HS-27A (cell line): ENCODE results near the gene PRPF19.

Source experiments
- DNase-seq: peaks from one replicate; pipeline ENCODE4 v3.0.0-alpha.2; 2012; ENCODE audit warnings: low read depth, missing footprints

PRPF19 gene

DNA sequence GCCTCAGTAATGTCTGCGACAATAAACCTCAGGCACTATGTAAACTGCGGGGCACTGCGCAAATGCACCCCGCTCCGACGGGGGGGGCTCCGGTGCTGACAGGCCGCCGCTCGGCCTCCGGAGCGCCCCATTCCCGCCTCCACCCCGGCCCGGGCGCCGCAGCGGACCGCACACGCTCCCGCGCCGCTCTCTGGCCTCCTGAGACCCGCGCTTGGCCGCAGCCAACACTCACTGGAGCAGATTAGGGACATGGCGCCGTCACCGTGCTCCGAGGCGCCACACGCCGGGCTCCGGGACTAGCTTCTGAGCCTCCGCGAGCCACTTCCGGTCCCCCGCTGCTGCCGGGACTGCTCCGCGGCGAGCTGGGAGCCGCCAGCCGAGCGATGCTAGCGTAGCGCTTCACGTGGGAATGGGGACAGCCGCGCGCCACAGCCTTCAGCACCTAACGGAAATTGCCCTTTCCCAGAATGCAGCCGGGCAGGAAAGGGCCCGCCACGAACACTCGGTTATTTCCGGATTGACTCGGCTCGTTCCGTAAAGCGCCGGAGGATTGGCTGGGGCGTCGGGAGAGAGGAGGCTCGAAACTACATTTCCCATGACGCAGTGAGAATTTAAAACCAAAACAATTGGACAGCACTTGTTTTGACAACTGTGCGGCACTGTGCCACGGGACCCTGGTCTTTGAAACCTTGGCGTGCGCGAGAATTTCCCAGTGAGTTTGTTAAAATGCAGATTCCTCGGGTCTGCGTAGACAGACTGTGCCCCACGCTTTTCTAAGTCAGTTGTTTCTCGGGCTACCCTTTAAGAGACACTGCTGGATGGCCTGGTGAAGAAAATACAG lies at the start of gene PRPF19:
Gene PRPF19, minus strand, starts transcription at position 454 of the 841 bp plus-strand sequence. Its CDS starts 203 bp downstream, at position 251.
- peak; percentile 91 for DNase-seq

DNA sequence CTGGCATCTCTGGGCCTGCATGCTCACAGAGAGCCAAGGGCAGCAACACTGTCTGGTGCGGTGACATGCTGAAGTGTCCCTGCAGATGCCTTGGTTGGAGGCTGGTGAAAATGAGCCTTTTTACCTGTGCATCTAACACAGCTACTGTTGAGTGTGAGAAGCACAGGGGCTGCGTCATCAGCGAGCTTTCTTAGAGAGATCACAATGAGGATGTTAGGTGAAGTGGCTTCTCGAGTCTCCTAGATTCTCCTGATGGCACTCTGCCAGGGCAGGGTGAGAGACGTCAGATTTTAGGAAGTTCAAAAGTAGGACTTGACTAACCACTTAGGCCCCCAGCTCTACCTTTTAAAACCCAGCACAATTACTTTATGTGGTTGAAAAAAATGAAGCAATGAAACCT lies 49.2 kb upstream of the PRPF19 start:
- DNase-seq, result no peak

DNA sequence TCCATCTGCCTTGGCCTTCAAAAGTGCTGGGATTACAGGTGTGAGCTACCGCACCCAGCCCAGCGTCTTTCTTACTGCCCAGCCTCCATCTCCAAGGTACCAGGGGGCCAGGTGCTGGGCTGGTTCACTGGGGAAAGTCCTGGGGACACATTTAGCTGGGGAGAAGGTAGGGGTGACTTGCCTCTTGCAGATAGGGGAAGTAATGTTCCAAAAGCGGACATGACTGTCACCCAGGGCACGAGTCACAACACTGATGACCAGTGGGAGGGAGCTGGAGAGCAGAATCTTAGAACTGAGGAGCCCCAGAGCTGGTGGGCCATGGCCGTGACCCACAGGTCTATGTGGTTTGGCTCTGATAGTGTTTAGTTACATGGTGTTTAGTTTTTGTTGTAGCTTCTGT lies 48.0 kb upstream of the PRPF19 start:
- DNase-seq, result no peak

DNA sequence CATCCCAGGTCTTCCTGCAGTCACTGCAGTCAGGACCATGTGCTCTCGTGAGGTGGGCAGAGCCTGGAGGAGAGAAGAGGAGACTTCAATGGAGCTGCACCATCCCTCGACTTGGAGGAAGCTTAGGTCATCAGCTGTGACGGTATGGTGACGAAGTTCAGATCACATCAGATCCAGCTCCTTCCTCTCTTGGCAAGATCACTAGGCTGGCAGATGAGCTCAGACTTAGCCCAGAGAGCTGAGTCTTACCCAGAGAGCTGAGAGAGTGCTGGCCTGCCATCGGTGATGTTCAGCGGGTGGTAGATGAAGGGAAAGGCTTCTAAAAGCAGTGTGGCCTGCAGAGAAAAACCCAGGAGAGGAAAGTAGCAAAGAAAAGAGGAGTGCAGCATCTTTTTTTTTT lies 47.4 kb upstream of the PRPF19 start:
- DNase-seq, result no peak

DNA sequence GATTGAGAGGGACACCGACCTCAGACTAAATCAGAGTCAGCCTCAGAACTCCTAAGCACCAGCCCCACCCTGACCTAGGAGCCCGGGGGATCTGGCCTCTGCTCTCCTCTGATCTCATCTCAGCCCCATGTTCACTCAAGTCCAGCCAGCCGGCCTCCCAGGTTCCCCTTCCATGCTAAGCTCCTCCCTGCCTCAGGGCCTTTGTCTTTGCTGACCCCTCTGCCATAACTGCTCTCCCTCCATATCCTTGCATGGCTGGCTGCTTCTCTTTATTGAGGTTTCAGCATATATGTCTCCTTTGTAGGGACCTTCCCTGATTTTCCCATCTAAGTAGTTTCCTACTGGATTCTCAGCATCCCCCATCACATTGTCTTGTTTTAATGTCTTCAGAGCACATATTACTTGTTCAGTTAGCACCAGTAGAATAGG lies 46.4 kb upstream of the PRPF19 start:
- DNase-seq, result no peak

DNA sequence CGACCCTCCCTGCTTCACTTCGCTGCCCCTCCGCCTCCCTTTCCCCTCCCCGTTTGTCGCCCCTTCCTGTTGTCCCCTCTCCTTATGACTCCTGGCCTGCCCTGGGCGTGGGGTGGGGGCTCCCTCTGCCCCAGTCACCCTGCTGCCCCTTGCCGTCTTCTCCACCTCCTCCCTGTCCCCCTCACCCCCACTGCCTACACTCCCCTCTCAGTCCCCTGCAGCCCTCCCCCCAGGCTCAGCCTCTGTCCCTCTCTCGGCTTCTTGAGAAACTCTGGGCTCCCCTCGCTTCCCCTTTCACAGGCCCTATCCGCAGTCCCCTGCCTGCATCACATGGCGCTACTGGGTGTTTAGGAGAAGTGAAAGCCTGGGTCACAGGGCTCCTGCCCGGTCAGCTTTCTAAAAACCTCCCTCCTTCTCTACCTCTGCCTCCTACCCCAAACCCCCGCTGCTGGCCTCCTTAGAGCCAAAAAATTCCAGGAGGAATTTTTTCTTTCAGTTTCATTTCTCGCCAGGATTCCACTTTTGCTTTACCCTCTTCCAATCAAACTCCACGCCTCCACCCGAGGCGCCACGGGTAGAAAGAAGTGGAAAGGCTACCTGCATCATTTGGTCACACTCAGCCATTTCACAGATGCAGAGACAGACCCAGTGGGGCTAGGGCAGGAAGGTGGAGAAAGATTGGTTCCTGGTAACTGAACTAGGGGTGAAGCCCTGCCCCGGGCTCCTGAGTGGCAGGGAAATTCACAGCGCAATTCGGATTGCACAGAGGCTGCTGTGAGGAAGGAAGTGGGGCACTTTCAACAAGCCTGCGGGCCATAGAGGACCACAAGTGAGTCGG lies 45.7 kb upstream of the PRPF19 start, which contains the start of gene SLC15A3:
Gene SLC15A3, minus strand, starts transcription at position 273 of the 838 bp plus-strand sequence. CDS start 625 bp downstream, outside the sequence.
- no peak for DNase-seq

DNA sequence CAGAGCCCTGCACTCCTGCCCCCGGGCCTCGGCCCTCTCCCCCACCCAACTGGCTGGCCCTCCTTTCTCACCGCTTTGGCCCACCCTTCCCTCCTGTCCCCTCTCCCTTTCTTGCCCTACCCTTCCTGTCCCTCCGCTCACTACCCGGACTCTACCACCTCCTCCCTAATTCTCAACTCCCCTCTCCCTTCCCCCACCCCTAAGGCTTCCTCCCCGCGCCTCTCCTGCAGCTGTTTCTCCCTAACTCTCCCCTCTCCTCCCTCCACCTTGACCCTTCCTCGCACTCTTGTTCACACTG lies 45.2 kb upstream of the PRPF19 start:
- no peak for DNase-seq

DNA sequence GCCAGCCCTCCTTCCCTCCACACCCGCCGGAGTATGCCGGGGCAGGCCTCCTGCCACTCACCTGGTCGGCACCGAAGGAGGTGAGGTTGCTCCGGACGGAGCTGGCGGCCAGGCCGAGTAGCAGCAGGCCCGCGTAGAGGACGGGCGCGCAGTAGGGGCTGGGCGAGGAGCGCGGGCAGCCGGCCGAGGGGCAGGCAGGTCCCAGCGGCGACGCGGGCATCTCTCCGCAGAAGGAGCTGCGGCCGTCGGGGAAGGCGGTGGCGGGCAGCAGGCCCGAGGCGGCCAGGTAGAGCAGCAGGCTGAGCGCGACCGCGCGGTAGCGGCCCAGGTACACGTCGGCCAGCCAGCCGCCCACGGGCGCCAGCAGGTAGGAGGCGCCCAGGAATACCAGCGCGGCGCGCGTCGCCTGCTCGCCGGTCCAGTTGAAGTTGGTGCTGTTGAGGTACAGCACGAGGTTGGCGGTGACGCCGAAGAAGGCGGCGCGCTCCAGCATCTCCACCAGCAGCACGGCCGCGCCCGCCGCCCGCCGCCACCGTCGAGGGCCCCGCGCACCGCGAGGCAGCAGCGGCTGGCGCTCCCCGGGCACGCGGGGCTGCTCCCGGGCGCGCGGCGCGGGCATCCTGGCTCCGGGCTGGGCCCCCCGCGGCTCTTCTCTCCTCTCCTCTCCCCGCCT lies 44.7 kb upstream of the PRPF19 start:
- DNase-seq, result no peak

DNA sequence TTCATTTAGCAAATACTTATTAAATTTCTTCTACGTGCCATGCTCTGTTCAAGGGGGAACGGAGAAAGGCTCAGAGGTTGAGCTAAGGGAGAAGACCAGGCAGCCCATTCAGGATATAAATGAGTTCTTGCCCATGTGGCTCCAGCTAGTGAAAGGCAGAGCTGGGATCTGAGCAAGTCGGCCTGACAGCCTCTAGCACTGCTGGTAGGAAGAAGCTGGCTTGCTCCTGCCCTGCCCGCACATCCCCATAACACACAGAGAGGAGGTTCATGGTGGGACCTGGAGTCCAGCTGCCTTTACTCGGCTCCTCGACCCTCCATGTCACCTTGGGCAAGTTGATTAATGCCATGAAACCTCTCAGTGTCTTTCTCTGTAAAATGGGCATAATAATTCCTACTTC lies 43.6 kb upstream of the PRPF19 start:
- DNase-seq, result no peak

DNA sequence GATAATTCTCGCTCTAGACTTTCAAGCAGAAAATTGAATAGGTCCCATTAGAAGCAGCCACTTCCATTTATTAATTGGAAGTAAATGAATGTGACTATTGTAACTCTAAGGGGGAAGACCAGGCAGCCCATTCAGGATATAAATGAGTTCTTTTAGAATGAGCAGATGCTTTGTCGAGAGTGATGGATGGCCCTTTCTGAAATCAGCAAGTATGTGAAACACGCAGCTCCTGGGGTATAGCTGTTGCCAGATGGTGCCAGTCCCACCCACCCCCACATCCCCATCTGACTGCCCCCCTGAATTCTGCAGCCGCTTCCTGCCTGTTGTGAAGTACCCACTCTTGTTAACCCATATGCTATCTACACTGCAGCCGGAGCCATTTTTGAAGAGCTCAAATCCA lies 41.9 kb upstream of the PRPF19 start:
- DNase-seq, result no peak

DNA sequence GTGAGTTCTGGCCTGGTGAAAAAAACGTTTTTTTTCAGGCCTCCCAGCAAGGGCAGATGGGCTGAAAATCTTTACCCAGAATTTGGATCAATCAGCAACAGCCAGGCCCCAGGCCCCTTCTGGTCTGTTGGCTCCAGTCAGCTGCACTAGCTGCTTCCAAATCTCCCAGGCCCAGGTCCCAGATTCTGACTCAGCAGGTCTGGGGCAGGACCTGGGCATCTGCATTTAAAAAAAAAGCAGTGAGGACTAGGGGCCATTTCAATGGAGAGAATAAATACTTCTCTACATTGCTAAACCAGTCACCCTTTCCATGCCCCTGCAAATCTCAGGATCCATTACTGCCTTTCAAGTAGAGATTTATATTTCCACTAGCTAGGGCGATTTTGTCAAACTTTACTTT lies 41.3 kb upstream of the PRPF19 start:
- DNase-seq, result no peak

DNA sequence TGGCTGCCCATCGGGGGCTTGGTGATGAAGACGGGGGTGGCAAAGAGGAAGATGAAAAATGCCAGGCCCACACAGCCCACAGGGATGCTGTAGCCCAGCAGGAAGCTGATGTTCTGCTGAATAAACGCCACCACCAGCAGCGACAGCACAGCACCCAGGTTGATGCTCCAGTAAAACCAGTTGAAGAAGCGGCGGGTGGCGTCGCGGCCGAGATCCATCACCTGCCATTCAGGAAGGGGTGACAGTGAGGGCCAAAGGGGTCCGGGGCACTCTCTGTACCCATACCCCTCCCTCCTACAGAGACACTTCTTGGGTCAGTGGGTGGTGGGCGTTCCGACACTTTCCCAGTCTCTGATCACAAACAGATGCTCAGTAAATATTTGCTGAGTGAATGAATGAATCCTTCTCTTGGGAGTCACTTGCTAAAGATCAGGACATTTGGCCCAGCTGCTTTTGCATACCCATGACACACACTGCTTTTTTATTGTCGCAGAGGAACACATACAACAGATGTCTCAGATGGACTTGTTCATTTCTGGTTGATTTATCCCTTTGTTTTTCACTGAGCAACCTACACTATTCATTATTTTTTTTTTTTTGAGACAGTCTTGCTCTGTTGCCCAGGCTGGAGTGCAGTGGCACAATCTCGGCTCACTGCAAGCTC lies 40.3 kb upstream of the PRPF19 start:
- no peak for DNase-seq

DNA sequence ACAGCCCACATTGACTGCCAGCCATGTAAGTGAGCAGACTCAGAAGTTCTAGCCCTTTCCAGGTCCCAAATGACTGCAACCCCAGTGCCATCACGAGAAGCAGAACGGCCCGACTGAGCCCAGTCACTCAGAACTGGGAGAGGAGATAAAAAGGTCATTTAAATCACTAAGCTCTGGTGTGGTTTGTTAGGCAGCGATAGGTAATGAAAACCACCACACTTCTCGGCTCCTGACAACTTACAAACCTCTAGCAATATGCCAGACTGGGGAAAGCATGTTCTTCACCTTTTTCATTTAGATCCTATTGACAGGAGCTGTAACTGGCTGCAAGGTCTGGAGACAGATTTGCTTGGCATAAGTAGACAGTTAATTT lies 38.9 kb upstream of the PRPF19 start:
- DNase-seq, result no peak

DNA sequence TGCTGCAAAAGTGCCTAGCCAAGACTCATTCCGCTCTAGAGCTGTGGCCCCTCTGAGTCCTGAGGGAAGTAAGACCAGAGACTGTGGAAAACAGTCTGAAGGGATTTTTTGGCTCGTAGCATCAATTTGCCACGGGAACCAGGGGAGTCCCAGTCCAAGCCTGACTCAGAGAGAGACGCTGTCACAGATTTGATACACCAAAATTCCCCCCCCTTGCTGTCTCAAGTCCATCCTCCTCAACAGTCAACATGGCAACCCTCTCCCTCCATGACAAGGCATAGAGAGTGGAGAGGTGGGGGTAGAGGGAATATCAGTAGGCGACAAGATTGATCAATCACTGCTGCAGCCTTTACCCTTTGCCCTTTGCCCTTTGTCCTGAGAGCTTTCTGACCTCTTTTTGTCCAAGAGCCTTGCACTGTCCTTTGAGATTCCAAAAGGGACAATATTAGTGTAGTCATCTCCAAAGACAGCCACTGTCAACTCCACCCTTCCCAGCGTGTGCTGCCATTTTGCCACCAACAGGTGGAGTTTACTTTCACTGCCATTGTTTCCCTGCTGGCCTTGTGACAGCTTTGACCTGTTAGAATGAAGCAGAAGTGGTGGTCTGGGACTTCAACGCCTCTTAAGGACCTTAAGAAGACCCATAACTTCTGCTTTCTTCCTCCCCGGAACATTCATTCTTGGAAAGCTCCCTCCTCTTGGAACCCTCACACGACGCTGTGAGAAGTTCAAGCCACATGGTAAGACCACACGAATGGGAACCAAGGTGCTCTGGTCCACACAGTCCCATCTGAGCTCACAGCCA lies 38.3 kb upstream of the PRPF19 start:
- no peak for DNase-seq

DNA sequence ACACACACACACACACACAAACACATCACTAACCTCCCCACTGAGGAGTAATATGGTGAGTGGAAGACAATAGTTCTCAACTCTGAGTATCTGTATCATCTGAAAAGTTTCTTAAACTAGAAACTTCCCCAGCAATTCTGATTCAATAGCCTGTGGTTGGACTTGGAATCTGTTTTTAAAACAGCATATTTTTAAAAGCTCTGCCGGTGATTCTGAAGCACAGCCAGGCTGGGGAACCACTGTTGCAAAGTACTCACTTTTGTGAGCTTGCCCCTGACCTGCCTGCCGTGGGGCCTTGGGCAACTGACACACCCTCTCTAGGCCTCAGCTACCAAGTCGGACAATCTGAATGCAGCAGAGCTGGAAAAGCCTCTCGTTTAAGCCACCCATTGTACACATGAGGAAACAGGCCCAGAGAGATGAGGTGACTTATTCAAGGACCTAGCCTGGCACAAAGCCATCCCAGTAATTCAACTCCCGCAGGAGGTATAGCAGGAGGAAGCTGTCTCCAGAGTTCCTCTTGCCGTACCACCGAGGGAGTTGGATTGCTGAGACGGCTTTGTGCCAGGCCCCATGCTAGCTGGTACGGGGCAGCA lies 36.7 kb upstream of the PRPF19 start:
- no peak for DNase-seq

DNA sequence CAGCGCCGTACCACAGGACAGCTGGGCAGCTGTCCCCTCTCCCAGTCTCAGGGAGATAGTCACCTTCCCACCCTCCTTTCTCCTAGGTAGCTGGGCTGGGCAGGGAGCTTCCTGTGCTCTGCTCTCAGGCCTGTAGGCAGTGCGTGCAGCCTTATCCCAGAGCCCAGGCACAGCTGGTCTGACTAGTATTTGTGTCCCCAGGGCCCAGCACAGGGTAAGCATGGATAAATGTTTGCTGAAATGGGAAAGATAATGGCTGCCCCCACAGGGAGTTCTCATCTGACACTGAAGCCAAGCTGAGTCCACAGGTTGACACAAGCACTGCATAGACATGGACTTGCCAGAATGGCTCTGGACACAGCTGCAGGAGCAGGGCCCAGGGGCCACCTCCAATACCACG lies 35.8 kb upstream of the PRPF19 start:
- DNase-seq, result no peak

DNA sequence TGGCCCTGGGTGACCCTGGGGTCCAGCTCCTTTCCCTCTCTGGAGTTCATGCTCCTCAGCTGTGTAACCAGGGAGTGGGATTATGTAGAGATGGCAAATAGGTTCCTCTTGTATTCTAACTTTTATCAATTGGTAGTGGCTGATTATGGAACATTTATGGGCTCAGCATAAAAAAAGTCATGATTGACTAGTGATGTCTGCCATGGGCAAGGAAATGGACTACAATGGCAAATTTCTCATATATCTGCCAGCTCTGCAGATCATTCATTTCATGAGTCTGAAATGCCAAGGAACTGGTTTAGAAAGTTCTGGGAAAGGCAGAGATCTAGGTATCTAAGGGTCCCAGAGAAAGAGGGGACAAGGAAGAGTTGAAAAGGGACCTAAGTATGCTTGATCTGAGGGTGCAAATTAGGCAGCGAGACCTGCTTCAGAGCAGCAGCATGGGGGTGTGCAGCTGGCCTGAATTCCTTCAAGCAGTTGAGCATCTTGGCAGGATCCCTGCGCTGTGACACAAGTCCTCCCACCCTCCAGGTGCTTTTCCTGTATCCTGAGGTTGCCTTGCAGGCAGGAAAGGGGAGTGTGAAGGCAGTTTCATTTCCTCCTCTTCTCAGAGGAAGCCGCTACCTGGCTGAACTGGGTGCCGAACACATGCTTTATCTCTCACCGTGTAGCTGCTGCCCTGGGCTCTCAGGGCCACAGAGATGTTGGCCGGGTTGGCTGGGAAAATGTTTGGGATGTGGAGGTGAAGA lies 35.2 kb upstream of the PRPF19 start:
- no peak for DNase-seq

DNA sequence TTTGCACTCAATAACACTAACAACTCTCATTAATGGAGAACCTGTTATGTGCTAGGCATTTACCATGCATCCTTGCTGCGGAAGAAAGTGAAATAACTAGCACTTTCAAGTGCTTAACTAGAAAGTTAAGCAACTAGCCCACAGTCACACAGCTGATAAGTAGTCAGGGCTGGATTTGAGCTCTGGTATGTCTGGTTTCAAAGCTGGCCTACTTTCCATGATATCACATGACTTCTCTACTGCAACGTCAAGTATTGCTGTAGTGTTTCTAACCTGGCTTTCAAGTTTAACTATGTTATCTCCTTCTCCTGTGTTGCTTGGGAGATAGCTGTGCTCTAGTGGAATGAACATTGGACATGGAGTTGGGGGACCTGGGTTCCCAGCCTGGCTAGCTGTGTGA lies 33.5 kb upstream of the PRPF19 start:
- DNase-seq, result no peak

DNA sequence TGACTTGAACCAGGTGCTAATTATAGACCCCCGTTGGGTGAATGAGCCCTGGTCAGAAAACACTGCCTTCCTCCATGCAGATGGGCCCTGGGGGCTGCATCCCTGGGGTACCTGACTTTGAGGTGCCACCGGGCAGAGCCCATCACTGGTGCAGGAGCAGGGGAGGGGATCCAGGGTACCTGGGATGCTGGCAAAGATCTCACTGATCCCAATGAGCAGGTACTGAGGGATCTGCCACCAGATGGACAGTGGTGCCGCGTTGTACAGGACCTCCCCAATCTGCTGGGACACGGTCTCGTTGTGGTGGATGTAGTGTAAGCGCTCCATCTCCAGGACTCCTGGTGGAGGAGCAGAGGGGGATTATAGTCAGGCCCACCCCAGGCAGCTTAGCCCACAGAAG lies 32.9 kb upstream of the PRPF19 start:
- DNase-seq, result no peak

DNA sequence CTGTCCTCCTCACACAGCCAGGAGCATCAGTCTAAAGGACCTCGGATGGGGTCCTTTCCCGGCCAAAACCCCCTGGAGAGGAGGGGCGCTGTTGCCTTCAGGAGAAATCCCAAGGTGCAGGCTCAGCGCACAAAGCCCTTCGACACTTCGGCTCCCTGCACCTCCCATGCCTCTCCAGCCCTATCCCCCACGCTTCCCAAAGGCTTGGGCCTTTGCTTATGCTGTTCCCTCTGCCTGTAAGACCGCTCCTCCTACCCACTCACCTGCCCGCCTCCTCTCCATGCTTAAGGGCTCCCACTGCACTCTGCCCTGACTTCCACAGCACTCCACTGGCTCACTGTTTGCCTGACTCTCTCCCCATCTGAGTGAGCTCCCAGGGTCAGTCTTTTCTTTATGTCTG lies 32.1 kb upstream of the PRPF19 start:
- no peak for DNase-seq
